GM18508 (cell line): ENCODE measurements around the gene SLC43A1.
"Not testable (repeated sequence)": the region's sequence is repeated elsewhere in the genome, so short reads cannot be mapped to it uniquely, and the experiment has no call there.

Experiments
- ATAC-seq: cut with Tn5 transposase; IDR thresholded peaks from one replicate; pipeline ENCODE4 v1.9.1; 2021; ENCODE audit warnings: moderate number of reproducible peaks; ENCODE audit not compliant: insufficient read depth, unreplicated experiment

SLC43A1 gene

DNA sequence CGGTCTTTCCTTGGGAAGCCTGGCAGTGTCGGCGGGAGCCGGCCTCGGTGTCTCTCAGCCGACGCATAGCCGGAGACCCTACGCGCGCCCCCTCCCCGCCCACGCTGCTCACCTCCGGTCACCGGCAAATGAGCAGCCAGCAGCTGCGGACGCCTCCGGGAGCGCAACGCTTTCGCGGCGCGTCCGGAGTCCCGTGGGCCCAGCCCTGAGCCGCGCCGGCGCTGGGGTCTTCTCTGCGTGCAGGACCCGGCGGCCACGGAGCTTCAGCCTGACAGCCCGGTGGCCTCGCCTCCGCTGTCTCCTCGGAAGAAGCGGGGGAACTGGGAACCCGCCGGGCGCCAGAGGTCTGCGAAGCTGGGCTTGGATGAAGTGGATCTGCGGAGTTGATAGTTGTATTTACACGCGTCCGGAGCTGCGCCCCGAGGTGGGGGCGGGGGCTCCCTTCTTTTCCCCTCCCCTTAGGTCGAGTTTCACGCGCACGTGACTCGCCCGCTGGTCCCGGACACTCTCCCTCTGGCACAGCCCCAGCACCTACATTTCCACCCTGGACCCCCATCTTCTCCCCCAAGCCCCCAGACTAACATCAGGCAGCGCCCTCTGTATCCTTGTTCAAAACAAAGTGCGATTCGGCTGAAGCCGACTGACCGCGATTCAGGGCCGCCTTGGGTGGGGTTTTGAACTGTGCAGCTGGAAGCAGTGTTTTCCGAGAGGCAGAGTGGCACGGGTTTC lies at the start of gene SLC43A1:
Gene SLC43A1, minus strand, starts transcription at position 371 of the 729 bp plus-strand sequence. CDS start 1,591 bp downstream, outside the sequence.
- no peak for ATAC-seq

DNA sequence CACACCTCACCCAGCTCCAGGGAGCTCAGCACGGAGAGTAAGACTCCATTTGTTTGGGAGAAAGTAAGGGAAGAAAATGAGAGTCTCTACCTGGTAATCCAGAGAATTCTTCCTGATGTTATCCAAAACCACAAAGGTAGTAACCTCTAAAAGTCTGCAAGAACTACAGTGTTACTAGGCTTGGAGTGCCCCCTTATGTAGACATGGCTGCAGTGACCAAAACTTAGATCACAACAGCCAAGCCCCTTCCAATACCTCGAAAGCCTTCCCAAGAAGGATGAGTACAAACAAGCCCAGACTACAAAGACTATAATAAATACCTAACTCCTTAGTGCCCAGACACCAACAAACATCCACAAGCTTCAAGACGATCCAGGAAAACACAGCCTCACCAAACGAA lies 47.1 kb upstream of the SLC43A1 start:
- no peak for ATAC-seq

DNA sequence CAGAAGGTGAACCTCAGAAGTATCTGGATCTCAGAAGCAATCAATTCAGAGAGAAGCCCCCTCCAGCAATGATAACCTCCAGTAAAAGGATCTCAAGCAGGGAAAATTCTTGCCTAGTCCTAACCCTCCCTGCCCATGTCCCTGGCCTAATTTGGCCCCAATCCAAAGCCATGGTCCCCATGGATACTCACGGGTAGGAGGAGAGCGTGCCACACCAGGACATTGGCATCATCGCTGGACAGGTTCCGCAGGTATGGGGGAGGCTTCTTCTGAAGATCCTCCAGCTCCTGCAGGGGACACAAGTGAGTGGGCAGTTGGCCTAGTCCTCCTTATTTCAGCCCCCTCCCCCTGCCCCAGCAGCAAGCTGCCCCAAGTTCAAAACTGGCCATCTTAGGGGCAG lies 44.6 kb upstream of the SLC43A1 start:
- ATAC-seq, result no peak

DNA sequence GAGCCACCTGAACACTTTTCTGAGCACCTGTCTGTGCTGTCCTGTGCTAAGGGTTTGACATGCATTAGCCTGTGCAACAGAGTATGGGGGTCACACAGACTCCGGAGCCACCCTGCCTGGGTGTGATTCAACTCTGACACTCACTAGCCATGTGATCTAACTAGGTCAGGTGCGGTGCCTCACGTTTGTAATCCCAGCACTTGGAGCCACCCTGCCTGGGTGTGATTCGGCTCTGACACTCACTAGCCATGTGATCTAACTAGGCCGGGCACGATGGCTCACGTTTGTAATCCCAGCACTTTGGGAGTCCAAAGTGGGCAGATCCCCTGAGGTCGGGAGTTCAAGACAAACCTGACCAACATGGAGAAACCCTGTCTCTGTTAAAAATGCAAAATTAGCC lies 40.5 kb upstream of the SLC43A1 start:
- ATAC-seq, result no peak

GRCh38 chr11:57555393-57555792 lies 39.9 kb upstream of the SLC43A1 start:
- ATAC-seq, result no peak

DNA sequence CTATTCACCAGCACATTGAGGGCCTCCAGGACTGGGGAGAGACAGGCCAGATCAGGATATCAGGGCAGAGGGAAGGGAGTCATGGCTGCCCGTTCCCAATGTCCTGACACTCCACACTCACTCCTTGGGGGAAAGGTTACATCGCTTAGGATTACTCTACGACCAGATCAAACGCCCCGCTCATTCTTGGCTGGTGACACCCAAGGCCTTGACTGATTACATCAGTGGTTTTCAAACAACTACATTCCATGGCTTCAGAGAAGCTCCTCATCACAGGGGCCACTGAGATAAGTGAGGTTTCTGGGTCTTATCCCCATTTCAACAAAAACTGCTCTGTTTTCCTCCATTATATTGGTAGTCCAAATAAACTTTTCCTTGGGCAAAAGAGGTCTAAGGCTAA lies 37.0 kb upstream of the SLC43A1 start:
- no peak for ATAC-seq

- no peak for ATAC-seq
Measured at GRCh38 chr11:57551941-57552340, 36.4 kb upstream of the SLC43A1 start.

DNA sequence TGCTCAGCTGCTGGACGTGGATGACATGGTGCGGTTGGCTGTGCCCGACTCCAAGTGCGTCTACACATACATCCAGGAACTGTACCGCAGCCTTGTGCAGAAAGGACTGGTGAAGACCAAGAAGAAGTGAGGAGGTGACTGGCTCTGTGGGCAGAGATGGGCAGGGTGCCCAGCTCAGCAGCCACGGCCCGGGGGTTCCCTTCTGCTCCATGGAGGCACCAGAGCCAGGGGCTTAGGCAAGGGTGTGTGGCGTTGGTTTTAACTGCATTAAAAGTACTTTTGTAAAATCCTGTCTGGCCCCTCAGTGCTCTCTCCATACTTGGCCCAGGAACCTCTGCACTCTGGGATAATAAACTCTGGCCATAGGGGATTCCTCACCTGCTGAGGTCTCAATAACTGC lies 34.5 kb upstream of the SLC43A1 start:
- ATAC-seq, result no peak

DNA sequence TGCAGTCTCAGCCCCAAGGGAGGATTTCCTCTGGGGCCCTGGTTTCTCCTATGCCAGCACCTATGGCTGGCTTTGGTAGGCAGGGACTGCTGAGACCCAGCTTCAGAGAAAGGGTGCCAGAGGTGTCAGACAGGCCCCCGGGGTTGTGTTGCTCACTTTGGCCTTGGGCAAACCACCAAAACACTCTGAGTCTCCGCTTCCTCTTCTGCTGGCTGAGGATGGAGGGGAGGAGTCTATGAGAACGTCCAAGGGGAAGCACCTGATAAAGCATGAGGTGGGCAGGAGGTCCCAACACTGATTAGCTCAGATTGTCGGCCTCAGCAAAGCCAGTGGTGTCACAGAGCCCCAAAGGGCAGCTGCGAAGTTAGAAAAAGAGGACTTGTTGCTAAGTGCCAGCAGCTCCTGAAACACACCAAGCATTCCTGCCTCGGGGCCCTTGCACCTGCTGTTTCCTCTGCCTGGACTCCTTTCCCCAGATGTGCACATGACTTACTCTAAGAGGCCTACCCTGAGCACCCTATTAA lies 32.4 kb upstream of the SLC43A1 start:
- peak; percentile 84 for ATAC-seq

DNA sequence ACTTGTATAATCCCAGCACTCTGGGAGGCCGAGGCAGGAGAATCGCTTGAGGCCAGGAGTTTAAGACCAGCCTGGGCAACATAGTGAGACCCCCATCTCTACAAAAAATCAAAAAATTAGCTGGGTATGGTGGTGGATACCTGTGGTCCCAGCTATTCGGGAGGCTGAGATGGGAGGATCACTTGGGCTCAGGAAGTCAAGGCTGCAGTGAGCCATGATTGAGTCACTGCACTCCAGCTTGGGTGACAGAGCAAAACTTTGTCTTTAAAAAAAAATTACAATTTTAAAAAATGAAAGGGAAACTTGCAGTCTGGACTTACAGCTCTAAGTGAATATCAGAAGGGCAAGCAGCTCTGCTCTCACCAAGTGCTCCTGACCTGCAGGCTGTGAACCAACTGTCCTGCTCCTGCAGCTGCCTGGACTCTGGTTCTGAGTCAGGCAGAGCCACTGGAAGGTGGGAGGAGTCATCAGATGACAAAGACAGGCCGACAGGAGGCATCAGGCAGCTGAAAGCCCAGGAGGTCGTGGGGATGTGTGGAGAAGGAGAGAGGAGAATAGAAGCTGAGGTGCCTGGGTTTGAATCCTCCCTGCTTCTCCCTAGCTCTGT lies 31.5 kb upstream of the SLC43A1 start:
- ATAC-seq, result peak; percentile 47

- ATAC-seq, result no peak
Measured at GRCh38 chr11:57546451-57546850, 30.9 kb upstream of the SLC43A1 start.

GRCh38 chr11:57545883-57546282 lies 30.4 kb upstream of the SLC43A1 start:
- no peak for ATAC-seq

- no peak for ATAC-seq
Measured at GRCh38 chr11:57544566-57544965, 29.1 kb upstream of the SLC43A1 start.

GRCh38 chr11:57543593-57543992 lies 28.1 kb upstream of the SLC43A1 start:
- no peak for ATAC-seq

- ATAC-seq, result no peak
Measured at GRCh38 chr11:57542582-57542981, 27.1 kb upstream of the SLC43A1 start.

- ATAC-seq, result no peak
Measured at GRCh38 chr11:57541169-57541568, 25.7 kb upstream of the SLC43A1 start.

DNA sequence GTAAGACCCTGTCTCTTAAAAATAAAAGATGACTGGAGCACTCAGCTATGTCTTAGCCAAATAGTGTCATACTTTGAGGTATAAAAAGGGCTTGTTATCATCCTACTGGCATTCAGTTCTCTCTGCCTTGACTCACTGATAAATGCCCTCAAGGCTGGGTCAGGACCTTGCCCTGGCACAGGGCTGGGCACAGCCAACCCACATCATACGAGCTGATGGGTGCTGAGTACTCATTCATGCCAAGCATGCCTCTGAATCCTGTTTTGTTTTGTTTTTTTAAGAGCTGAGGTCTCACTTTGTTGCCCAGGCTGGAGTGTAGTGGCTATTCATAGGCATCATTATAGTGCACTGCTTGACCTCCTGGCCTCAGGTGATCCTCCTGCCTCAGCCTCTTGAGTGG lies 23.8 kb upstream of the SLC43A1 start:
- no peak for ATAC-seq

- no peak for ATAC-seq
Measured at GRCh38 chr11:57536947-57537619, 21.6 kb upstream of the SLC43A1 start, which contains the start of gene SMTNL1. Gene SMTNL1, plus strand, starts transcription at chr11:57537595. Its CDS starts 5,048 bp downstream, at chr11:57542643.

DNA sequence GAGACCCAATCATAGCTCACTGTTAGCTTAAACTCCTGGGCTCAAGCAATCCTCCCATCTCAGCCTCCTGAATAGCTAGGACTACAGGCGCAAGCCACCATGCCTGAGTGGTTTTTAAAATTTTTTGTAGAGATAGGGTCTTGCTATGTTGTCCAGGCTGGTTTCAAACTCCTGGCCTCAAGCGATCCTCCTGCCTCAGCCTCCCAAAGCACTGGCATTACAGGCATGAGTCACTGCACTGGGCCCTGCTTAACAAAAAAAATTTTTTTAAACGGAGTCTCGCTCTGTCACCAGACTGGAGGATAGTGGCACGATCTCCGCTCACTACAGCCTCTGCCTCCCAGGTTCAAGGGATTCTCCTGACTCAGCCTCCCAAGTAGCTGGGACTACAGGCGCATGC lies 18.9 kb upstream of the SLC43A1 start:
- ATAC-seq, result not testable (repeated sequence)

DNA sequence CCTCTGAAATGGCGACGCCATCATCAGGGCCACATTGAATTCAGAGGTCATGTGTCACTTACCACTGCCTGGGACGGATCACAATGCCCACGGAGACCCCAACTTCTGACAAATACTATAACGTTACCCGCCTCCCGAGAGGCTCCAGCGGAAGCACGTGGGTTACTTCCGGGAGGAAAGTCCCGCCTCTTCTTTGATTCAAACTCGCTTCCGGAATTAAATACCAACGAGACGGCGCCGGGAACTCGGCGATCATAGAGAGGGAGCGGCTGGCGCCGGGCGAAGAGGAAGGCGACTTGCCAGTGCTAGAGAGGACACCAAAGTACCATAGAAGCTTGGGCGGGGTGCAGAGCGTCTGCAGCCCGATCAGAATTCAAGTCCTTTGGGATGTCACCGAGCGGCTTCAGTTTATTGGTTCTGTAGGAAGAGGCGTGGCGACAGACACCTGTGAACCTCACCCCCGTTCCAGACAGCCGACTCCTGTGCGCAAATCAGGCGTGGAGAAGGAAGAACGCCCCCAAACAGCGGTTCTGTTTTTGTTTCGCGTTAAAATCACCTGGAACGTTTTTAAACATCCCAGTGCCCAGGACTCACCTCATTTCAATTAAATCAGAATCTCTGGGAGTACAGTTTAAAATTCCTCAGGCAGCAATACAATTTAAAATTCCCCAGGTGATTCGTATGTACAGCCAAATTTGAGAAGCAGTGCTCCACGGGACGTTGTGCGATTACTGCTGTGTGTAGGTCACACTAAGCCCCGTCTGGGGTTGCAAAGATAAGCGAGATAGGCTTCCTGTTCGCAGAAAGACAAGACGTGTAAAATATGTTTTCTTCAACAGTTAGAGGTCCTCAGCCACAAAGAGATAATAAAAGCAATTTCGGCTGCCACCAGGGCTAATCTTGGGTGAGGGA lies 15.3 kb upstream of the SLC43A1 start, which contains the start of gene TIMM10:
Gene TIMM10, minus strand, starts transcription at position 159 of the 912 bp plus-strand sequence. CDS start 565 bp downstream, outside the sequence.
- peak; percentile 97 for ATAC-seq
